Limb (tissue), 2 donors: Measurements from ENCODE around the gene FKBP11.
"Not testable (repeated sequence)": the region's sequence is repeated elsewhere in the genome, so short reads cannot be mapped to it uniquely, and the experiment has no call there.

Source experiments
- DNase-seq, 2 donors: peaks; one replicate each; pipeline ENCODE4 v3.0.0-alpha.2; 2016; ENCODE audit errors: extremely low spot score in 2 of 2

FKBP11 gene

DNA sequence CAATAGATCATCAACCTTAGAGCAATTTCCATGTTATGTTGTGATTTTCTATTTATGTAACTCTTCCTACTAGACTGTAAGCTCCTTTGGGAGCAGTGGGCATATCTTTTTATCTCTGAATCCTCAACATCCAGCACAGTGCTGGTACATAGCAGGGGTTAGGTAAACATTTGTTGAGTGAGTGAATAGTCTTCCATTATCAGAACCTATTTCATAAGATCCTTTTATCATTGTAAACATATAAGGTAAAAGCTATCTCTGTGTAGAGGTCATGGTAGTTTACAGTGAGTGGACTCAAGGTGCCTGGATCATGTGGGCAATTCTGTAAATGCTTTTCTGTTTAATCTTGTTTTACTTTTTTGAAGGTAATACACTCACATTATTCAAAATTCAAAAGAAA is 15.1 kb downstream of the FKBP11 start:
- DNase-seq, result no peak

GRCh38 chr12:48909698-48910097 is 15.6 kb downstream of the FKBP11 start:
- DNase-seq, result not testable (repeated sequence)

GRCh38 chr12:48907245-48907644 is 18.0 kb downstream of the FKBP11 start:
- DNase-seq, result no peak

DNA sequence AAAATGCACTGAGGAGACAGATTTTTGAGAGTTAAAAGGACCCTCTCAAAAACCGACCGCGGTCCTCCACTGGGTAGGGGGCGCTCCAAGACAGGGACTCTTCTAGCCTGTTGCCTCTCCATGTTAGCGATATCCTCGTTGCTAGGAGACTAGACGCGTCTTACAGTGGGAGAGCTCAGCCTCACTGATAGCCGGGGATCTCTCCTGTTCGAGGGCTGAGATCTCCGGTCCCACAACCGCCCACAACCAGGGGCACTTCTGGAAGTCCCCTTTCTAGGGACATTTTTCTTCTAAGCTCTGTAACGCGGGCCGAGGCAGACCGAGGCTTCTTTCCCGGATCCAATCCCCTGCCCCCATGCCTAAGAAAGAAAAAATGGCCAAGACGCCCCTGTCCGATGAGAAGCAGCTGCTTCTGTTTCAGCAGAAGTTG is 21.3 kb downstream of the FKBP11 start:
- DNase-seq, result peak; percentile 89 to 93

DNA sequence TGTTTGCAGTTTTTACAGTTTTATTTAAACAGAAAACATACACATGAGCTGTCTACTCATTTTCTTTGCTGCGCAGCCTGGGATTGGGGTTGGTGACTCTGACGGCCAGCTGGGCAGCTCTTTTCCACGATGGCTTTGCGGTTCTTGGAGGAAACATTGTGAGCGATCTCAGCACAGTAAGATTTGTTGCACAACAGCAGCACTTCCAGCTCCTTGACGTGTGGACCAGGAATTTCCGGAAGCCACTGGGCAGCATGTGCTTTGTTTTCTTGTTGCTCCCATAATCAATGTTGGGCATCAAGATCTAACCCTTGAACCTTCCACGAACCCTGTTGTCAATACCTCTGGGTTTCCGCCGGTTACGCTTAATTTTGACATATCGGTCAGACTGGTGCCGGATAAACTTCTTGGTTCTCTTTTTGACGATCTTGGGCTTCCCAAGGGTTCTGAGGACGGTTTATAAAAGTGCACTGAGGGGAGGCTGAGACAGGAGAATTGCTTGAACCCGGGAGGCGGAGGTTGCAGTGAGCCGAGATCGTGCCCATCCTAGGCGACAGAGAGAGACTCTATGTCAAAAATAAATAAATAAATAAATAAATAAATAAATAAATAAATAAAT is 21.8 kb downstream of the FKBP11 start:
- DNase-seq, result no peak

DNA sequence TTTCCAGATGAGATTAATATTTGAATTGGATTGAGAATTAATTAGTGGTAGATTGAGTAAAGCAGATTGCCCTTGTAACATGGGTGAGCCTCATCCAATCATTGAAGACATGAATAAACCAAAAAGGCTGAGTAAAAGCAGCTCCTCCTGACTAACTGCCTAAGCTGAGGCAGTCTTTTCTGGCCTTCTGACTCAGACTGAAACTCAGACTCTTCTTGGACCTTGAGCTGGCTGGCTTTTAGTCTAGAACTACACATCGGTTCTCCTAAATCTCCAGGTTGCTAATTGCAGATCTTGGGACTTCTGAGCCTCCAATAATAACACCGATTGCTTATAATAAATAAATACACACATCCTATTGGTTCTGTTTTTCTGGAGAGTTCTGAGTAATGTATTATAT is 24.0 kb downstream of the FKBP11 start:
- no peak for DNase-seq

DNA sequence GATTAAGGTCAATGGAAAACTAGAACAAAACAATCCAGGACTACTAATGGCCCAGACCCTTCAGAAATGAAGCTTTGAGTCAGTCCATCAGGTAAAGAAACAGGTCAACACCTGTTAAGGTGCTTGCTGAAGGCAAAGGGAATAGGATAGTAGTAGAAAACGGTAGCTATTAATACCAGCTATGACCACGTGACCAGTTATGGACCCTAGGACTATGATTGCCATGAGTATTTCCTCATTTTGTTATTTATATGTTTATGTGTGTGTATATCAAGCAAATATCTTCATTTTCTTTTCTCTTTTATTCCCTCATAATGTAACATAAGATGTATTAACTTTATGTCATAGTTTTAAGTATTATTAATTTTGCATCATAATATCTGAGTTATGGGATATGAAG is 25.6 kb downstream of the FKBP11 start:
- DNase-seq, result no peak

DNA sequence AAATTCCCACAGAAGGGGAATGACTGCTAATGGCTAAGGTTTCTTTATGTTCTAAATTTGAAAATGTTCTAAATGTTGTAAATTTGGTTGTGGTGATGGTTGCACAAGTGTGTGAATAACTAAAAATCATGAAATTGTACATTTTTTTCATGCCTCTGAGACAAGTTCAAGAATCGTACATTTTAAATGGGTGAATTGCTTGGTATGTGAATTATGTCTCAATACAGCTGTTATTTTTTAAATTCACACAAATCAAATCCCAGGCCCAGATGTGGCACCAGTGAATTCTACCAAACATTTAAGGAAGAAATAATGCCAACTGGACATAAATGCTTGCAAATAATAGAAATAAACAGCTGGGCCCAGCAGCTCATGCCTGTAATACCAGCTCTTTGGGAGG is 31.0 kb downstream of the FKBP11 start:
- DNase-seq, result no peak

- DNase-seq, result peak; percentile 83 to 93
Observed at GRCh38 chr12:48890657-48891418, 34.5 kb downstream of the FKBP11 start.

GRCh38 chr12:48889679-48890078 is 35.6 kb downstream of the FKBP11 start:
- DNase-seq, result no peak

DNA sequence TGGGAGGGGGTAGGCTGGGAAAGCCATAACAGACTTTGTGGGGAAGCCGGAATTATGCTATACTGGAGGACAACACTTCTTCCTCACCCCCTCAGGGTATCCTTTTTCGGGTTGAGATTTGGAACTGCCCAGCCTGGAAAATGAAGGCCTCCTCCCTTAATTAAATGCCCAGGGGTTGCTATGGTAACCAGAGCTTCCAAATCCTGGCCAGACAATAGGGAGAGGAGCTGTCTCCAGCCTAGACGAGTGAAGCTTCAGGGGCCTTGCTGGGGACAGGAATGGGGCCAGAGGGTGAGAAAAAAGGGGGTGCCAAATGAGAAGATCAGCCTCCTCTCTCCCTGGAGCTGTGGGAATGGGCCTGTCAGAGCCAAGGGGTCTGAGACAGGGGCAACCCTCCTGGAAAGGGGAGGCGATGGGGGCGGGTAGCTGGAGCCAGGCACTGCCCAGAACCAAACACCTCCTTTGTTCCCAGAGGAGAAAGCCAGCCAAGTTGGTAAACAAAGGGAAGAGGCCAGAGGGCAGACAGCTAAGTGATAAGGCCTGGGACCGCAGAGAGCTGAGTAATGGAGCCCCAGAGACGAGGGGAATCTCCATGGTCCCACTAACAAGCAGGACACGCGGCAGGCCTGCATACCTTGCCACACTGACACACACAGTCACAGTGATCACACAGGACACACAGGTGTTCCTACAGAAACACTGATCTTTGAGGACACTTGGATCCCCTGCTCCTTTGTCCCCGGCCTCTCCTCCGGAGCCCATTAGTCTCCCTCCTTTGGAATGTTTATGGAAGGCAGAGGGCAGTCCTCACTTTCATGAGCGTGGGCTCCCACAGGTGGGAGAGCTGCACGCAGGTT is 41.8 kb downstream of the FKBP11 start:
- no peak for DNase-seq

GRCh38 chr12:48882972-48883304 is 42.4 kb downstream of the FKBP11 start:
- DNase-seq, result no peak

GRCh38 chr12:48882315-48882687 is 43.0 kb downstream of the FKBP11 start:
- peak in 1 of 2 donors; percentile 59 for DNase-seq

- no peak for DNase-seq
Observed at GRCh38 chr12:48881686-48882314, 43.5 kb downstream of the FKBP11 start.

DNA sequence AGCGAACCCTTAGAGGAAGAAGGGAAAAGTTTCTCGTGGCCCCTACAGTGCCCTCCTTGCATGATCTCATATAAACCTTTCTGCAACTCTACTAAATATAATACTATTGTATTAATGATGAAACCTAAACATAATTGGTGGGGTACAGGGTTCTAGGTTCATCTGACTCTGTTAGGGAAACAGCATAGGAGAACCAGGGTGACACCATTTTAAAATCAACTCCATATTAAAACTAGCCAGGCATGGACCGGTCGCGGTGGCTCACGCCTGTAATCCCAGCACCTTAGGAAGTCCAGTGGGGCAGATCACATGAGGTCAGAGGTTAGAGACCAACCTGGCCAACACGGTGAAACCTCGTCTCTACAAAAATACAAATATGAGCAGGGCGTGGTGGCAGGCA is 44.6 kb downstream of the FKBP11 start:
- no peak for DNase-seq

DNA sequence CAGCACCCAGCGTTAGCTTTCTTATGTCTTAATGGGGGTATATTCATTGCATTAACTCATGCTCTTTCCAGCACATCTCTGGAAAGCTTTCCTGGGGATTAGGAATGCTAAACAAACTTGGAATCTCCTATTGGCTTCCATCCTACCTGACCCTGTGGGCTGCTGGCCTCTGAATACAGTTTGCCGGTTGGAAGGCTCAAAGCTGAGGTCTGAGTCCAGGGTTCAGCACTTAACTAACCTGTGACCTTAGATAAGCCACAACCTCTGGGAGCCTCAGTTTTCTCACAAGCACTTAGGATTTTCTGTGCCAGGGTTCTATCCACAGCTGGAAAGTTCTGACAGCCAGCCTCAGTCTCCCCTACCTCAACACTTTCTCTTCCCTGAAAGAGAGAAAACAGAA is 46.7 kb downstream of the FKBP11 start:
- no peak for DNase-seq

DNA sequence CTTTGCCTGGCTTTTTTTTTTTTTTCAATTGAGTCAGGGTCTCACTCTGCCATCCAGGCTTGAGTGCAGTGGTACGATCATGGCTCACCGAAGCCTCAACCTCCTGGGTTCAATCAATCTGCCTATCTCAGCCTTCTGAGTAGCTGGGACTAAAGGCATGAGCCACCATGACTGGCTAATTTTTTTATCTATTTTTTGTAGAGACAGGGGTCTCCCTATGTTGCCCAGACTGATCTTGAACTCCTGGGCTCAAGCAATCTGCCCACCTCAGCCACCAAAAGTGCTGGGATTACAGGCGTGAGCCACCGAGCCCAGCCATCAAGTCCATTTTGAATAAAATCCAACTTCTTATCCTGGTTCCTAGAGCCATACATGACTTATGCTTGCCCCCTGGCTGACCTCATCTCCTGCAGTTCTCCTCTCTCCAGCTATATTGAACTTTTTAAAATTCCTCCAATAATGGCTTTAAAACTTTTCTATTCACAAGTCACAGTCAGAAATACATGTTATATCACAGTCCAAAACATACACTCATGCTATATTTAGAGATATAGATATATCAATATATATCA is 49.3 kb downstream of the FKBP11 start:
- DNase-seq, result no peak

DNA sequence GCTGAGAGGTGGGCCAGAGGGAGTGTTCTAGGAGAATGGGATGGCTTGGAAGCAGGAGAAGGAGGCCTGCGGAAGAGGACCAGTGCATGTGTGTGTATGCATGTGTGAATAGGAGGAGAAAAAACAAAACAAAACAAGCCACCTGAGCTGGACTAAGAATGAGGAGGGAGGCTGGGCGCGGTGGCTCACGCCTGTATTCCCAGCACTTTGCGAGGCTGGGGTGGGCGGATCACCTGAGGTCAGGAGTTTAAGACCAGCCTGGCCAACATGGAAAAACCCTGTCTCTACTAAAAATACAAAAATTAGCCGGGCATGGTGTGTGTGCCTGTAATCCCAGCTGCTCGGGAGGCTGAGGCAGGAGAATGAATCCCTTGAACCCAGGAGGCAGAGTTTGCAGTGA is 51.8 kb downstream of the FKBP11 start:
- not testable (repeated sequence) for DNase-seq

DNA sequence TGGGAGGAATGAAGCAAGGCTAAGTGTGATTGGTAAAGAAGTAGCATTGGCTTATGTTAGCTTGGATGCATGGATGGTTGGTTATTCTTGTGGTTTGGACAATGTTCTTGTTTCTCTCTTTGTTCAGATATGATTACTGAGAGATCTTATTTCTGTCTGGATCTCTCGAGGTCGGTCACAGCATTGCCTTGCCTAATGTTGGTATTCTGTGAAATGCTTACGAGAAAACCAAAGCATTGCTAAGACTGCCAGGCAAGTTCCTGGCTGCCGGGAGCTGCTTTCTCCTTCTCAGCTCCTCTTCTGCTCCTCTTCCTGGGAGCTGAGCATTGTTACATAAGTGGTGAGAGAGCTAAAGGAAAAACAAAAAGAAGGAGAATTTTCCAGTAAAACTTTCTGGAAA is 52.2 kb downstream of the FKBP11 start:
- no peak for DNase-seq
